Panc1 (cell line): ENCODE data around the gene TUBA4A. TPM values are rescaled to one million over a fixed set of nuclear protein-coding genes. Genes with fewer than 3 reads are reported as not detected.
A peak's percentile ranks its signal among the peaks of the same experiment; 100 is the strongest.

ENCODE experiments used
- ATAC-seq: fragments of 200-7000 bp; cut with Tn5 transposase; 2 replicates; pipeline ENCODE4 v1.9.1; 2020; ENCODE audit warnings: mild to moderate bottlenecking, moderate library complexity
- BruUV-seq: library from RNA; stranded (reverse); fragments of 400-500 nt; replicated peaks from 2 replicates; lab custom pipeline; 2021; lab: Mats Ljungman, UMichigan
- CTCF ChIA-PET: fragments of 300-600 bp; sonication (Branson Sonifier 250); formaldehyde crosslinking; loops from one replicate; lab custom pipeline; 2022; ENCODE audit warnings: antibody characterized with exemption; lab: Charles Lee
- POLR2A ChIA-PET: fragments of 300-600 bp; sonication (Branson Sonifier 250); formaldehyde crosslinking; loops from one replicate; lab custom pipeline; 2022; ENCODE audit warnings: antibody characterized with exemption; lab: Charles Lee
- DNase-seq: peaks from one replicate; pipeline ENCODE4 v3.0.0-alpha.2; 2010; ENCODE audit warnings: low read depth, low spot score
- H3K27ac ChIP-seq: 2 replicates; pipeline ENCODE4 v1.5.1; 2011; ENCODE audit warnings: mild to moderate bottlenecking, low read length, inconsistent platforms
- H3K27me3 ChIP-seq: fragments of 200-500 bp; sonication (Bioruptor generic); 2 replicates; pipeline ENCODE4 v1.6.0; 2014; ENCODE audit warnings: low read length, inconsistent platforms; ENCODE audit not compliant: control insufficient read depth, insufficient read depth
- H3K36me3 ChIP-seq: fragments of 200-500 bp; sonication (Bioruptor generic); 2 replicates; pipeline ENCODE4 v1.5.1; 2014; ENCODE audit warnings: inconsistent platforms, mild to moderate bottlenecking, low read length, moderate library complexity; ENCODE audit not compliant: control insufficient read depth, insufficient read depth
- H3K4me1 ChIP-seq: 2 replicates; pipeline ENCODE4 v1.5.1; 2011; ENCODE audit warnings: inconsistent platforms, mild to moderate bottlenecking, low read length, moderate library complexity; ENCODE audit not compliant: control insufficient read depth, insufficient read depth
- H3K4me3 ChIP-seq, 2 experiments: 2 replicates each; pipeline ENCODE4 v1.5.1; 2011 to 2012; ENCODE audit warnings: low read depth in 2 of 2, low read length in 2 of 2, mild to moderate bottlenecking in 2 of 2, inconsistent platforms in 1 of 2, moderate library complexity in 1 of 2
- H3K9me3 ChIP-seq: fragments of 200-500 bp; sonication (Bioruptor generic); 2 replicates; pipeline ENCODE4 v1.5.1; 2014; ENCODE audit warnings: low read depth, mild to moderate bottlenecking, inconsistent platforms, low read length, moderate library complexity; ENCODE audit not compliant: control insufficient read depth, insufficient read depth
- POLR2AphosphoS5 ChIP-seq: IDR thresholded peaks from 2 replicates; pipeline ENCODE4 v1.6.1; 2012; ENCODE audit warnings: mild to moderate bottlenecking, low read depth, low read length, moderate library complexity
- SIN3A ChIP-seq: IDR thresholded peaks from 2 replicates; pipeline ENCODE4 v1.6.1; 2012; ENCODE audit warnings: low read depth, mild to moderate bottlenecking, low read length, moderate library complexity, borderline replicate concordance; ENCODE audit not compliant: insufficient read depth
- TCF7L2 ChIP-seq: IDR thresholded peaks from 2 replicates; pipeline ENCODE4 v1.6.1; 2011; ENCODE audit warnings: mild to moderate bottlenecking, low read depth, low read length, inconsistent platforms
- in situ Hi-C: cut with HindIII; loops from 2 replicates; pipeline ENCODE4 v1.10.0; 2016; ENCODE audit warnings: low sequenced_read_pairs, low pct_unique_long_range_greater_than_20kb
- intact Hi-C: fragments of 100-400 bp; cut with micrococcal nuclease; formaldehyde crosslinking; loops from one replicate; pipeline ENCODE4 v1.10.0; 2022; ENCODE audit not compliant: unreplicated experiment
- total RNA-seq: library from RNA; stranded (reverse); gene quantifications from one replicate; pipeline ENCODE4 v1.2.1, GENCODE V29; 2021; ENCODE audit not compliant: unreplicated experiment
- TF ChIP-seq, protein P1 (sequence below), 2 experiments: IDR thresholded peaks; 2 replicates each; pipeline ENCODE4 v1.6.1; 2011 to 2012; ENCODE audit warnings: low read depth in 2 of 2, control low read depth in 1 of 2, low read length in 1 of 2, mild to moderate bottlenecking in 1 of 2, moderate library complexity in 1 of 2; ENCODE audit not compliant: insufficient read depth in 1 of 2
- TF ChIP-seq, protein P2 (sequence below): fragments of 450-650 bp; IDR thresholded peaks from 2 replicates; pipeline ENCODE4 v1.5.1; 2017; ENCODE audit warnings: mild to moderate bottlenecking

TUBA4A gene
- total RNA-seq, 1 experiment from 2014 or later = 12.9 TPM

DNA sequence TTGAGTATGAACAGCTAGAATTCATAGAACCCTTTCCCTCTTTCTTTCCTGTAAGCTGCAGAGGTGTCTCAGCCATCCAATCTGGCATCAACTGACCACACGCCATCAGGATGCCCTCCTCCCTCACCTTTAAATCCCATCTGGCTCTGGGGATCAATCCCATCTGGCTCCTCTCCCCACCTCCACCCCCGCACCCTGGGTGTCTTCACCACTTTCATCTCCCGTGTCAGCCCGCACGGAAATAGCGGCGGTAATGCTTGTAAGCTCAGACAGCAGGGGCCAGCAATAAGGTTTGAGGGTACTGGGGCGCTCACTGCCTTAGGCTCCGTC is 1.2 kb downstream of the TUBA4A start:
- intact Hi-C loops (no loop called here), in situ Hi-C loops (no loop called here)
- Histone ChIP-seq H3K27ac (no peak overlapping the region), H3K9me3 (no peaks in the 10 kb centered on the region), H3K4me3 (peak overlapping the region; percentile 49 to 68; a peak in 1 of 4 replicates), H3K4me1 (peaks cover 37% of the 10 kb centered on the region), H3K27me3 (peaks cover 8% of the 10 kb centered on the region), H3K36me3 (no peaks in the 10 kb centered on the region; the same call in 1 of the 2 replicates)
- ChIA-PET POLR2A (interaction anchor here (0.6 kb wide), 1 partner anchor 21 kb away, joined by 5 read pairs; no protein-coding TSS in a partner anchor), CTCF (interaction anchor here (0.7 to 1.0 kb wide), 2 partner anchors 42 to 272 kb away, joined by 9 to 14 read pairs; no protein-coding TSS in a partner anchor)
- no peak for DNase-seq
- TF ChIP-seq POLR2AphosphoS5 (no peak), SIN3A (no peak), TCF7L2 (no peak)
- TF ChIP-seq, protein P1, sequence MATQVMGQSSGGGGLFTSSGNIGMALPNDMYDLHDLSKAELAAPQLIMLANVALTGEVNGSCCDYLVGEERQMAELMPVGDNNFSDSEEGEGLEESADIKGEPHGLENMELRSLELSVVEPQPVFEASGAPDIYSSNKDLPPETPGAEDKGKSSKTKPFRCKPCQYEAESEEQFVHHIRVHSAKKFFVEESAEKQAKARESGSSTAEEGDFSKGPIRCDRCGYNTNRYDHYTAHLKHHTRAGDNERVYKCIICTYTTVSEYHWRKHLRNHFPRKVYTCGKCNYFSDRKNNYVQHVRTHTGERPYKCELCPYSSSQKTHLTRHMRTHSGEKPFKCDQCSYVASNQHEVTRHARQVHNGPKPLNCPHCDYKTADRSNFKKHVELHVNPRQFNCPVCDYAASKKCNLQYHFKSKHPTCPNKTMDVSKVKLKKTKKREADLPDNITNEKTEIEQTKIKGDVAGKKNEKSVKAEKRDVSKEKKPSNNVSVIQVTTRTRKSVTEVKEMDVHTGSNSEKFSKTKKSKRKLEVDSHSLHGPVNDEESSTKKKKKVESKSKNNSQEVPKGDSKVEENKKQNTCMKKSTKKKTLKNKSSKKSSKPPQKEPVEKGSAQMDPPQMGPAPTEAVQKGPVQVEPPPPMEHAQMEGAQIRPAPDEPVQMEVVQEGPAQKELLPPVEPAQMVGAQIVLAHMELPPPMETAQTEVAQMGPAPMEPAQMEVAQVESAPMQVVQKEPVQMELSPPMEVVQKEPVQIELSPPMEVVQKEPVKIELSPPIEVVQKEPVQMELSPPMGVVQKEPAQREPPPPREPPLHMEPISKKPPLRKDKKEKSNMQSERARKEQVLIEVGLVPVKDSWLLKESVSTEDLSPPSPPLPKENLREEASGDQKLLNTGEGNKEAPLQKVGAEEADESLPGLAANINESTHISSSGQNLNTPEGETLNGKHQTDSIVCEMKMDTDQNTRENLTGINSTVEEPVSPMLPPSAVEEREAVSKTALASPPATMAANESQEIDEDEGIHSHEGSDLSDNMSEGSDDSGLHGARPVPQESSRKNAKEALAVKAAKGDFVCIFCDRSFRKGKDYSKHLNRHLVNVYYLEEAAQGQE (IDR thresholded peaks at IDR 0.05; ENCODE audit: insufficient read depth in 1 of 2, low read depth in 2 of 2, low read length in 1 of 2) = no peak
- TF ChIP-seq, protein P2, sequence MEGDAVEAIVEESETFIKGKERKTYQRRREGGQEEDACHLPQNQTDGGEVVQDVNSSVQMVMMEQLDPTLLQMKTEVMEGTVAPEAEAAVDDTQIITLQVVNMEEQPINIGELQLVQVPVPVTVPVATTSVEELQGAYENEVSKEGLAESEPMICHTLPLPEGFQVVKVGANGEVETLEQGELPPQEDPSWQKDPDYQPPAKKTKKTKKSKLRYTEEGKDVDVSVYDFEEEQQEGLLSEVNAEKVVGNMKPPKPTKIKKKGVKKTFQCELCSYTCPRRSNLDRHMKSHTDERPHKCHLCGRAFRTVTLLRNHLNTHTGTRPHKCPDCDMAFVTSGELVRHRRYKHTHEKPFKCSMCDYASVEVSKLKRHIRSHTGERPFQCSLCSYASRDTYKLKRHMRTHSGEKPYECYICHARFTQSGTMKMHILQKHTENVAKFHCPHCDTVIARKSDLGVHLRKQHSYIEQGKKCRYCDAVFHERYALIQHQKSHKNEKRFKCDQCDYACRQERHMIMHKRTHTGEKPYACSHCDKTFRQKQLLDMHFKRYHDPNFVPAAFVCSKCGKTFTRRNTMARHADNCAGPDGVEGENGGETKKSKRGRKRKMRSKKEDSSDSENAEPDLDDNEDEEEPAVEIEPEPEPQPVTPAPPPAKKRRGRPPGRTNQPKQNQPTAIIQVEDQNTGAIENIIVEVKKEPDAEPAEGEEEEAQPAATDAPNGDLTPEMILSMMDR = no peak
- BruUV-seq = no TSS peak
- no peak for ATAC-seq

DNA sequence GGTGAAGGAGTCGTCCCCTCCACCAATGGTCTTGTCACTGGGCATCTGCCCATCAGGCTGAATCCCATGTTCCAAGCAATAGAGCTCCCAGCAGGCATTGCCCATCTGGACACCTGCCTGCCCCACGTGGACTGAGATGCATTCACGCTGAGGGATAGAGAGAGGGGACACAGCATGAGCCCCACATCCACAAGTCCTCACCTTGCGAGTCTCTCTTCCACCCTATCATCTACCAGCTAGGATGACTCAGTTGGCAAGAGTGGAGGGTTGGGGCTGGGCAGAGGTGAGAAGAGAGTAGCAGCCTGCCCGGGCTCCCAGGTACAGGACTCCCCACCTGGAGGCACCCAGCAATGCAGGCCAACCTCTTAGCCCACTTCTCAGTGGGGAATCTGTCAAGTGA is 1.6 kb downstream of the TUBA4A start:
- peaks cover 37% of the 10 kb centered on the region for H3K4me1 ChIP-seq
- ATAC-seq (no peak), DNase-seq (no peak)
- TF ChIP-seq POLR2AphosphoS5 = no peak
- TF ChIP-seq, protein P2 = no peak
- TF ChIP-seq, protein P1 (IDR thresholded peaks at IDR 0.05; ENCODE audit: insufficient read depth in 1 of 2, low read depth in 2 of 2, low read length in 1 of 2) = no peak
- TF ChIP-seq TCF7L2 = no peak
- in situ Hi-C loops = no loop called here
- no TSS peak for BruUV-seq
- H3K27me3 ChIP-seq = peaks cover 8% of the 10 kb centered on the region
- no peaks in the 10 kb centered on the region; the same call in 1 of the 2 replicates for H3K36me3 ChIP-seq
- no peaks in the 10 kb centered on the region for H3K9me3 ChIP-seq
- no peak overlapping the region for H3K27ac ChIP-seq
- intact Hi-C loops = no loop called here
- ChIA-PET CTCF (interaction anchor here (0.6 to 0.7 kb wide), 2 partner anchors 136 to 272 kb away, joined by 3 to 9 read pairs; partner anchors contain the start of gene DNPEP), POLR2A (no interaction called here)
- no peak overlapping the region for H3K4me3 ChIP-seq
